DND-41 (cell line): Measurements from ENCODE around the gene ARPIN.

ENCODE experiments used
- ATAC-seq: fragments of 200-7000 bp; cut with Tn5 transposase; 3 replicates; pipeline ENCODE4 v1.9.1; 2021; ENCODE audit warnings: low read depth; ENCODE audit not compliant: insufficient read depth
- DNase-seq: peaks from one replicate; pipeline ENCODE4 v3.0.0-alpha.2; 2020
- H2AFZ ChIP-seq: 2 replicates; pipeline ENCODE4 v1.6.0; 2012; ENCODE audit warnings: low read depth, low read length
- H3K27ac ChIP-seq: 2 replicates; pipeline ENCODE4 v1.5.1; 2012; ENCODE audit warnings: low read length, inconsistent platforms
- H3K27me3 ChIP-seq: fragments of 200-600 bp; sonication (generic); 2 replicates; pipeline ENCODE4 v1.6.0; 2012; ENCODE audit warnings: low read length, mild to moderate bottlenecking, inconsistent platforms; ENCODE audit not compliant: insufficient read depth, poor library complexity
- H3K36me3 ChIP-seq: 2 replicates; pipeline ENCODE4 v1.5.1; 2012; ENCODE audit warnings: low read length, inconsistent platforms; ENCODE audit not compliant: insufficient read depth
- H3K4me1 ChIP-seq: 2 replicates; pipeline ENCODE4 v1.5.1; 2012; ENCODE audit warnings: mild to moderate bottlenecking, low read length; ENCODE audit not compliant: insufficient read depth
- H3K4me2 ChIP-seq: 2 replicates; pipeline ENCODE4 v1.6.0; 2012; ENCODE audit warnings: mild to moderate bottlenecking, moderate library complexity, low read length, inconsistent platforms; ENCODE audit not compliant: insufficient read depth
- H3K4me3 ChIP-seq, 2 experiments: fragments of 200-600 bp in 1 of 2; shearing (Covaris generic) in 1 of 2; 2 replicates each; pipeline ENCODE4 v1.5.1; 2012 to 2016; ENCODE audit warnings: inconsistent platforms in 2 of 2, low read length in 2 of 2, mild to moderate bottlenecking in 2 of 2, low read depth in 1 of 2, moderate library complexity in 1 of 2
- H3K79me2 ChIP-seq: 2 replicates; pipeline ENCODE4 v1.6.0; 2012; ENCODE audit warnings: low read length, inconsistent platforms; ENCODE audit not compliant: insufficient read depth
- H3K9ac ChIP-seq: 2 replicates; pipeline ENCODE4 v1.6.0; 2012; ENCODE audit warnings: low read depth, mild to moderate bottlenecking, inconsistent platforms, low read length, moderate library complexity
- H3K9me3 ChIP-seq: 2 replicates; pipeline ENCODE4 v1.5.1; 2012; ENCODE audit warnings: low read length, moderate library complexity, mild to moderate bottlenecking, inconsistent platforms; ENCODE audit not compliant: insufficient read depth, severe bottlenecking
- H4K20me1 ChIP-seq: 2 replicates; pipeline ENCODE4 v1.6.0; 2012; ENCODE audit warnings: low read length; ENCODE audit not compliant: insufficient read depth
- CTCF ChIP-seq: IDR thresholded peaks from 2 replicates; pipeline ENCODE4 v1.5.1; 2012; ENCODE audit warnings: borderline replicate concordance, low read length, moderate library complexity, mild to moderate bottlenecking; ENCODE audit not compliant: poor library complexity, severe bottlenecking; ENCODE audit errors: extremely low read depth
- EZH2 ChIP-seq: IDR thresholded peaks from 3 replicates; pipeline ENCODE4 v1.6.1; 2012; ENCODE audit warnings: borderline replicate concordance, low read depth, mild to moderate bottlenecking, moderate library complexity, low read length, inconsistent platforms; ENCODE audit not compliant: severe bottlenecking

Gene ARPIN

GRCh38 chr15:89893696-89894447, 18.9 kb downstream of the ARPIN start, which contains the start of gene AP3S2:
Gene AP3S2 (minus strand): TSS chr15:89893994. CDS start chr15:89893949, 45 bp downstream.
- Histone ChIP-seq H3K4me3 (peak within 1 kb of the TSS; percentile 89 to 92), H3K4me2 (peak within 1 kb of the TSS; percentile 82), H3K36me3 (peaks cover 2% of the 10 kb centered on the region), H3K27me3 (no peaks in the 10 kb centered on the region), H3K4me1 (peaks cover 25% of the 10 kb centered on the region), H2AFZ (peak within 1 kb of the TSS; percentile 97), H3K27ac (peak within 1 kb of the TSS; percentile 97), H3K9me3 (no peaks in the 10 kb centered on the region), H3K9ac (peak within 1 kb of the TSS; percentile 95), H3K79me2 (peaks cover 37% of the 10 kb centered on the region), H4K20me1 (no peaks in the 10 kb centered on the region)
- no peak for TF ChIP-seq CTCF
- no peak for TF ChIP-seq EZH2
- DNase-seq (peak; percentile 85), ATAC-seq (peak; percentile 97)

- Histone ChIP-seq H2AFZ (peak overlapping the region; percentile 97), H3K4me2 (peak overlapping the region; percentile 82), H3K27me3 (no peaks in the 10 kb centered on the region), H4K20me1 (no peaks in the 10 kb centered on the region), H3K9me3 (no peaks in the 10 kb centered on the region), H3K79me2 (peaks cover 37% of the 10 kb centered on the region), H3K4me1 (peaks cover 25% of the 10 kb centered on the region), H3K27ac (peak overlapping the region; percentile 97), H3K4me3 (peak overlapping the region; percentile 89 to 92), H3K9ac (peak overlapping the region; percentile 95), H3K36me3 (peaks cover 11% of the 10 kb centered on the region)
- ATAC-seq (no peak), DNase-seq (no peak)
- no peak for TF ChIP-seq CTCF
- no peak for TF ChIP-seq EZH2
These were observed 19.7 kb downstream of the ARPIN start for GRCh38 chr15:89893027-89893426.

GRCh38 chr15:89888214-89888804, 24.4 kb downstream of the ARPIN start:
- H4K20me1 ChIP-seq = no peaks in the 10 kb centered on the region
- H3K9ac ChIP-seq = no peak overlapping the region
- TF ChIP-seq CTCF = no peak
- no peak for TF ChIP-seq EZH2
- peaks cover 31% of the 10 kb centered on the region for H3K79me2 ChIP-seq
- ATAC-seq (no peak), DNase-seq (no peak)
- H3K36me3 ChIP-seq = peaks cover 40% of the 10 kb centered on the region
- no peak overlapping the region for H3K4me2 ChIP-seq
- H3K4me1 ChIP-seq = peaks cover 15% of the 10 kb centered on the region
- no peaks in the 10 kb centered on the region for H3K9me3 ChIP-seq
- no peak overlapping the region for H3K27ac ChIP-seq
- no peaks in the 10 kb centered on the region for H3K27me3 ChIP-seq
- H3K4me3 ChIP-seq = no peak overlapping the region
- H2AFZ ChIP-seq = no peak overlapping the region
